Naive thymus-derived CD8-positive, alpha-beta T cell (primary cell): ENCODE results near the gene CDAN1. TPM values are rescaled to one million over a fixed set of nuclear protein-coding genes. Genes with fewer than 3 reads are reported as not detected.

ENCODE experiments used
- ATAC-seq, 2 donors: fragments of 150-1000 bp; cut with Tn5 transposase in 1 of 2; sonication (Bioruptor Pico), chemical (Tn5 transposase) in 1 of 2; 1 replicate in 1 of 2; 2 replicates in 1 of 2; pipeline ENCODE4 v1.10.0; 2021; ENCODE audit warnings: mild to moderate bottlenecking in 2 of 2, moderate library complexity in 2 of 2
- POLR2A ChIA-PET: fragments of 350-600 bp; sonication (Branson Sonifier 250); formaldehyde crosslinking; loops from one replicate; lab custom pipeline; 2021; ENCODE audit warnings: antibody characterized with exemption; lab: Charles Lee
- DNase-seq, 10 donors: peaks; one replicate each; pipeline versions ENCODE4 v3.0.0 to v3.0.0-alpha.2; 2020 to 2022
- H3K27ac Mint-ChIP-seq, 10 donors: one replicate each; pipeline ENCODE4 v1.8.0; 2020 to 2022; ENCODE audit warnings: mild to moderate bottlenecking in 10 of 10, mixed read lengths in 10 of 10, moderate library complexity in 4 of 10, inconsistent platforms in 1 of 10
- H3K27me3 Mint-ChIP-seq, 5 donors: one replicate each; pipeline ENCODE4 v1.8.0; 2021 to 2022; ENCODE audit warnings: mixed read lengths in 5 of 5
- H3K36me3 Mint-ChIP-seq, 3 donors: one replicate each; pipeline ENCODE4 v1.8.0; 2020 to 2022; ENCODE audit warnings: mixed read lengths in 3 of 3, mild to moderate bottlenecking in 2 of 3, inconsistent platforms in 1 of 3
- H3K4me1 Mint-ChIP-seq, 4 donors: one replicate each; pipeline ENCODE4 v1.8.0; 2021 to 2022; ENCODE audit warnings: mixed read lengths in 4 of 4
- H3K4me3 Mint-ChIP-seq, 10 donors: one replicate each; pipeline ENCODE4 v1.8.0; 2020 to 2022; ENCODE audit warnings: mild to moderate bottlenecking in 10 of 10, mixed read lengths in 10 of 10, moderate library complexity in 6 of 10, inconsistent platforms in 1 of 10
- H3K9me3 Mint-ChIP-seq, 9 donors: one replicate each; pipeline ENCODE4 v1.8.0; 2020 to 2022; ENCODE audit warnings: mixed read lengths in 9 of 9, mild to moderate bottlenecking in 3 of 9, inconsistent platforms in 1 of 9, moderate library complexity in 1 of 9
- polyA plus RNA-seq, 3 donors: library from polyadenylated mRNA; unstranded; fragments of 300-500 nt; fragmentation: Illumina TruSeq; gene quantifications; one replicate each; pipeline ENCODE4 v1.2.3, GENCODE V29; 2021
- total RNA-seq, 8 experiments: library from RNA in 2 of 8; stranded (reverse) in 2 of 8; gene quantifications; one replicate each; pipeline ENCODE4 v1.2.3 and lab custom pipeline; 2021 to 2026

The CDAN1 gene
- total and polyA plus RNA-seq, 5 experiments from 2014 or later: 4.1 to 37.3 (median 10.4) TPM

GRCh38 chr15:42750306-42750705, 13.4 kb upstream of the CDAN1 start:
- no peak for DNase-seq
- no peak for ATAC-seq
- Mint-ChIP-seq H3K4me3 (no peak overlapping the region), H3K27ac (no peak overlapping the region), H3K4me1 (peaks cover 0 to 3% (median 0%) of the 10 kb centered on the region in 4 donors), H3K36me3 (peaks cover 26 to 62% (median 46%) of the 10 kb centered on the region in 3 donors), H3K27me3 (no peaks in the 10 kb centered on the region), H3K9me3 (peaks cover 4 to 15% (median 12%) of the 10 kb centered on the region in 9 donors)
- POLR2A ChIA-PET: interaction anchor here (0.6 kb wide), 1 partner anchor 10 kb away, joined by 3 read pairs; no protein-coding TSS in a partner anchor

- DNase-seq (no peak), ATAC-seq (no peak)
- Mint-ChIP-seq H3K27ac (no peak overlapping the region), H3K9me3 (peaks cover 4 to 15% (median 12%) of the 10 kb centered on the region in 9 donors), H3K36me3 (peaks cover 26 to 68% (median 48%) of the 10 kb centered on the region in 3 donors), H3K27me3 (no peaks in the 10 kb centered on the region), H3K4me1 (peaks cover 0 to 3% (median 0%) of the 10 kb centered on the region in 4 donors), H3K4me3 (no peak overlapping the region)
- POLR2A ChIA-PET: no interaction called here
Measured at GRCh38 chr15:42749266-42749665, 12.3 kb upstream of the CDAN1 start.

- POLR2A ChIA-PET: no interaction called here
- H3K4me3 Mint-ChIP-seq: no peak overlapping the region
- H3K27me3 Mint-ChIP-seq: no peaks in the 10 kb centered on the region
- ATAC-seq: no peak
- H3K4me1 Mint-ChIP-seq: peaks cover 0 to 2% (median 0%) of the 10 kb centered on the region in 4 donors
- no peaks in the 10 kb centered on the region for H3K9me3 Mint-ChIP-seq
- peak overlapping the region in 1 of 10 donors; percentile 20 for H3K27ac Mint-ChIP-seq
- peaks cover 0 to 39% (median 3%) of the 10 kb centered on the region in 3 donors for H3K36me3 Mint-ChIP-seq
- DNase-seq: no peak
Measured at GRCh38 chr15:42744195-42744594, 7.3 kb upstream of the CDAN1 start.

GRCh38 chr15:42742149-42742548, 5.2 kb upstream of the CDAN1 start:
- Mint-ChIP-seq H3K27me3 (no peaks in the 10 kb centered on the region), H3K36me3 (peaks cover 0 to 38% (median 3%) of the 10 kb centered on the region in 3 donors), H3K27ac (no peak overlapping the region), H3K4me1 (peaks cover 0 to 8% (median 3%) of the 10 kb centered on the region in 4 donors), H3K4me3 (no peak overlapping the region), H3K9me3 (no peaks in the 10 kb centered on the region)
- no peak for DNase-seq
- ATAC-seq: no peak
- POLR2A ChIA-PET: no interaction called here

GRCh38 chr15:42741710-42742109, 4.8 kb upstream of the CDAN1 start:
- ATAC-seq (no peak), DNase-seq (no peak)
- H3K4me1 Mint-ChIP-seq: peaks cover 0 to 9% (median 3%) of the 10 kb centered on the region in 4 donors
- peaks cover 0 to 35% (median 3%) of the 10 kb centered on the region in 3 donors for H3K36me3 Mint-ChIP-seq
- H3K27ac Mint-ChIP-seq: no peak overlapping the region
- no peak overlapping the region for H3K4me3 Mint-ChIP-seq
- POLR2A ChIA-PET: no interaction called here
- H3K27me3 Mint-ChIP-seq: no peaks in the 10 kb centered on the region
- no peaks in the 10 kb centered on the region for H3K9me3 Mint-ChIP-seq

GRCh38 chr15:42737529-42738328, 801 bp upstream of the CDAN1 start:
- H3K4me3 Mint-ChIP-seq: peak overlapping the region; percentile 71 to 89 (median 83)
- H3K36me3 Mint-ChIP-seq: peaks cover 0 to 20% (median 0%) of the 10 kb centered on the region in 3 donors
- H3K4me1 Mint-ChIP-seq: peaks cover 8 to 27% (median 16%) of the 10 kb centered on the region in 4 donors
- H3K27ac Mint-ChIP-seq: peak overlapping the region; percentile 63 to 94 (median 89)
- no peaks in the 10 kb centered on the region for H3K27me3 Mint-ChIP-seq
- peak in 2 of 10 donors; percentile 3 to 6 for DNase-seq
- POLR2A ChIA-PET: interaction anchor here (0.5 to 1.9 kb wide), 3 partner anchors 11 to 23 kb away, joined by 3 to 7 read pairs (median 3); no protein-coding TSS in a partner anchor
- ATAC-seq: no peak
- no peaks in the 10 kb centered on the region for H3K9me3 Mint-ChIP-seq

- Mint-ChIP-seq H3K4me3 (peak overlapping the region; percentile 74 to 88 (median 78)), H3K9me3 (no peaks in the 10 kb centered on the region), H3K27ac (peak overlapping the region in 8 of 10 donors; percentile 29 to 84 (median 64)), H3K27me3 (no peaks in the 10 kb centered on the region), H3K36me3 (peaks cover 0 to 30% (median 6%) of the 10 kb centered on the region in 3 donors), H3K4me1 (peaks cover 10 to 25% (median 19%) of the 10 kb centered on the region in 4 donors)
- POLR2A ChIA-PET: interaction anchor here (0.6 to 1.9 kb wide), 5 partner anchors 10 to 1334 kb away, joined by 3 to 7 read pairs (median 3); no protein-coding TSS in a partner anchor
- DNase-seq: peak in 4 of 10 donors; percentile 3 to 22 (median 18)
- peak; percentile 6 to 18 for ATAC-seq
Measured at GRCh38 chr15:42736178-42736792, 643 bp downstream of the CDAN1 start.

- peaks cover 0 to 33% (median 6%) of the 10 kb centered on the region in 3 donors for H3K36me3 Mint-ChIP-seq
- POLR2A ChIA-PET: interaction anchor here (0.6 to 1.9 kb wide), 5 partner anchors 9 to 1333 kb away, joined by 3 to 7 read pairs (median 3); no protein-coding TSS in a partner anchor
- H3K4me3 Mint-ChIP-seq: peak overlapping the region; percentile 72 to 88 (median 78)
- ATAC-seq (no peak), DNase-seq (no peak)
- peaks cover 10 to 27% (median 19%) of the 10 kb centered on the region in 4 donors for H3K4me1 Mint-ChIP-seq
- H3K27me3 Mint-ChIP-seq: no peaks in the 10 kb centered on the region
- peak overlapping the region in 9 of 10 donors; percentile 8 to 84 (median 58) for H3K27ac Mint-ChIP-seq
- no peaks in the 10 kb centered on the region for H3K9me3 Mint-ChIP-seq
Measured at GRCh38 chr15:42735382-42736165, 1.4 kb downstream of the CDAN1 start.

- Mint-ChIP-seq H3K36me3 (peaks cover 0 to 43% (median 12%) of the 10 kb centered on the region in 3 donors), H3K4me1 (peaks cover 10 to 27% (median 19%) of the 10 kb centered on the region in 4 donors), H3K4me3 (peak overlapping the region in 8 of 10 donors; percentile 16 to 78 (median 56)), H3K27ac (peak overlapping the region in 3 of 10 donors; percentile 48 to 89 (median 79)), H3K27me3 (no peaks in the 10 kb centered on the region), H3K9me3 (no peaks in the 10 kb centered on the region)
- DNase-seq (no peak), ATAC-seq (no peak)
- POLR2A ChIA-PET: no interaction called here
Measured at GRCh38 chr15:42734076-42734672, 2.8 kb downstream of the CDAN1 start.

GRCh38 chr15:42733027-42733426, 3.9 kb downstream of the CDAN1 start:
- no peak for DNase-seq
- Mint-ChIP-seq H3K36me3 (peaks cover 0 to 51% (median 12%) of the 10 kb centered on the region in 3 donors), H3K27ac (peak overlapping the region in 3 of 10 donors; percentile 19 to 54 (median 34)), H3K9me3 (no peaks in the 10 kb centered on the region), H3K4me1 (peaks cover 10 to 27% (median 19%) of the 10 kb centered on the region in 4 donors), H3K27me3 (no peaks in the 10 kb centered on the region), H3K4me3 (no peak overlapping the region)
- no peak for ATAC-seq
- POLR2A ChIA-PET: no interaction called here

GRCh38 chr15:42732095-42732827, 4.7 kb downstream of the CDAN1 start:
- H3K36me3 Mint-ChIP-seq: peaks cover 0 to 55% (median 12%) of the 10 kb centered on the region in 3 donors
- ATAC-seq: no peak
- peaks cover 10 to 23% (median 16%) of the 10 kb centered on the region in 4 donors for H3K4me1 Mint-ChIP-seq
- H3K27me3 Mint-ChIP-seq: no peaks in the 10 kb centered on the region
- no peaks in the 10 kb centered on the region for H3K9me3 Mint-ChIP-seq
- peak overlapping the region in 1 of 10 donors; percentile 62 for H3K4me3 Mint-ChIP-seq
- DNase-seq: no peak
- POLR2A ChIA-PET: no interaction called here
- H3K27ac Mint-ChIP-seq: peak overlapping the region in 1 of 10 donors; percentile 66
